NCI-H774 (cell line): ENCODE measurements around the gene OPRD1.
"Not testable (repeated sequence)": the region's sequence is repeated elsewhere in the genome, so short reads cannot be mapped to it uniquely, and the experiment has no call there.

Experiments
- DNase-seq: peaks from one replicate; lab custom pipeline; 2025; lab: John Stamatoyannopoulos, UW

OPRD1 gene

GRCh38 chr1:28811766-28812668 is at the start of gene OPRD1:
TSS of gene OPRD1 (plus strand) at chr1:28812170. CDS start at chr1:28812384, 214 bp downstream.
- DNase-seq, result no peak

- DNase-seq, result no peak
Measured at GRCh38 chr1:28766532-28767183, 45.3 kb upstream of the OPRD1 start.

- DNase-seq, result no peak
Measured at GRCh38 chr1:28770601-28771165, 41.3 kb upstream of the OPRD1 start.

GRCh38 chr1:28771921-28772320 is 40.0 kb upstream of the OPRD1 start:
- DNase-seq, result not testable (repeated sequence)

- no peak for DNase-seq
Measured at GRCh38 chr1:28773105-28773504, 38.9 kb upstream of the OPRD1 start.

- DNase-seq, result peak; percentile 55
Measured at GRCh38 chr1:28775121-28775942, 36.6 kb upstream of the OPRD1 start.

GRCh38 chr1:28776341-28776740 is 35.6 kb upstream of the OPRD1 start:
- DNase-seq, result no peak

- DNase-seq, result no peak
Measured at GRCh38 chr1:28778021-28778420, 33.9 kb upstream of the OPRD1 start.

- no peak for DNase-seq
Measured at GRCh38 chr1:28779751-28780408, 32.1 kb upstream of the OPRD1 start.

- DNase-seq, result no peak
Measured at GRCh38 chr1:28781305-28781704, 30.7 kb upstream of the OPRD1 start.

GRCh38 chr1:28782011-28782410 is 30.0 kb upstream of the OPRD1 start:
- DNase-seq, result no peak

GRCh38 chr1:28783363-28783762 is 28.6 kb upstream of the OPRD1 start:
- DNase-seq, result no peak

GRCh38 chr1:28789412-28789811 is 22.6 kb upstream of the OPRD1 start:
- DNase-seq, result no peak

- DNase-seq, result no peak
Measured at GRCh38 chr1:28789816-28790215, 22.2 kb upstream of the OPRD1 start.

- no peak for DNase-seq
Measured at GRCh38 chr1:28790377-28791035, 21.5 kb upstream of the OPRD1 start.

GRCh38 chr1:28791929-28792328 is 20.0 kb upstream of the OPRD1 start:
- DNase-seq, result not testable (repeated sequence)

- DNase-seq, result no peak
Measured at GRCh38 chr1:28792644-28793121, 19.3 kb upstream of the OPRD1 start.

GRCh38 chr1:28794582-28794981 is 17.4 kb upstream of the OPRD1 start:
- not testable (repeated sequence) for DNase-seq

GRCh38 chr1:28796352-28797211 is 15.4 kb upstream of the OPRD1 start:
- no peak for DNase-seq

GRCh38 chr1:28800324-28800723 is 11.6 kb upstream of the OPRD1 start:
- DNase-seq, result no peak
